ENCODE data around the gene GATB.

Gene GATB

GRCh38 chr4:151673908-151674520, 86.8 kb downstream of the GATB start:
- H3K4me3 ChIP-seq (ENCODE audit: low read depth, low read length), result no peak overlapping the region
- TF ChIP-seq POLR2A (IDR thresholded peaks at IDR 0.05; ENCODE audit: extremely low read depth, insufficient read length) (no peak), CTCF (IDR thresholded peaks at IDR 0.05; ENCODE audit: low read depth, low read length) (no peak), MYC (IDR thresholded peaks at IDR 0.05; ENCODE audit: low read depth, low read length) (no peak)
- TF ChIP-seq, protein P1, sequence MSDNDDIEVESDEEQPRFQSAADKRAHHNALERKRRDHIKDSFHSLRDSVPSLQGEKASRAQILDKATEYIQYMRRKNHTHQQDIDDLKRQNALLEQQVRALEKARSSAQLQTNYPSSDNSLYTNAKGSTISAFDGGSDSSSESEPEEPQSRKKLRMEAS (IDR thresholded peaks at IDR 0.05; ENCODE audit: low read depth, low read length), result no peak

DNA sequence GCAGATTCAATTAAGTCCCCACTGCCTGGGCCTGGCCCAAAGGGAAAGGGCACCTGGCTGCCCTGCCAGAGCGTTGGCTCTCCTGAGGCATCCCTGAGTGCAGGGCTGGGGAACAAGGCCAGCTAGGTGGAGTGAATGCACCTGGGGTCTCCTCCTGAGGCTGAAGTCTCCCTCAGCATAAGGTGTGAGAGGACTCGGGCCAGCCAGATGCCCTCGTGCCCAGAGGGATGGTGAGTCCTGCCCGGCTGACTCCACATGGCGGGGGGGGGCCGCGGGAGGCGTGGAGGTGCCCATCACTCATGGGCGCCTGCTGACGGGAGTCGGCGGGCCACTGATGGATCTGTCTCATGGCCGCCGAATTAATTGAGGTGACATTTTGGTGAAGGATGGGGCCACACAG, 87.8 kb downstream of the GATB start:
- TF ChIP-seq, protein P1 (IDR thresholded peaks at IDR 0.05; ENCODE audit: low read depth, low read length), result no peak
- TF ChIP-seq POLR2A (IDR thresholded peaks at IDR 0.05; ENCODE audit: extremely low read depth, insufficient read length) (no peak), CTCF (IDR thresholded peaks at IDR 0.05; ENCODE audit: low read depth, low read length) (no peak), MYC (IDR thresholded peaks at IDR 0.05; ENCODE audit: low read depth, low read length) (no peak)
- DNase-seq (ENCODE audit: low read depth), result no peak
- no peak overlapping the region for H3K4me3 ChIP-seq (ENCODE audit: low read depth, low read length)

More at GRCh38 chr4:151673908-151674520, 86.8 kb downstream of the GATB start:
- DNase-seq (ENCODE audit: low read depth), result no peak

GRCh38 chr4:151671541-151672059, 89.2 kb downstream of the GATB start:
- no peak for DNase-seq (ENCODE audit: low read depth)
- TF ChIP-seq MYC (IDR thresholded peaks at IDR 0.05; ENCODE audit: low read depth, low read length), result no peak
- TF ChIP-seq, protein P1 (IDR thresholded peaks at IDR 0.05; ENCODE audit: low read depth, low read length), result no peak
- no peak for TF ChIP-seq CTCF (IDR thresholded peaks at IDR 0.05; ENCODE audit: low read depth, low read length)
- TF ChIP-seq POLR2A (IDR thresholded peaks at IDR 0.05; ENCODE audit: extremely low read depth, insufficient read length), result no peak
- H3K4me3 ChIP-seq (ENCODE audit: low read depth, low read length), result no peak overlapping the region

GRCh38 chr4:151670843-151671242, 90.0 kb downstream of the GATB start:
- TF ChIP-seq MYC (IDR thresholded peaks at IDR 0.05; ENCODE audit: low read depth, low read length) (no peak), CTCF (IDR thresholded peaks at IDR 0.05; ENCODE audit: low read depth, low read length) (no peak), POLR2A (IDR thresholded peaks at IDR 0.05; ENCODE audit: extremely low read depth, insufficient read length) (no peak)
- TF ChIP-seq, protein P1 (IDR thresholded peaks at IDR 0.05; ENCODE audit: low read depth, low read length), result no peak
- no peak for DNase-seq (ENCODE audit: low read depth)
- H3K4me3 ChIP-seq (ENCODE audit: low read depth, low read length), result no peak overlapping the region

- no peak overlapping the region for H3K4me3 ChIP-seq (ENCODE audit: low read depth, low read length)
- TF ChIP-seq MYC (IDR thresholded peaks at IDR 0.05; ENCODE audit: low read depth, low read length) (no peak), CTCF (IDR thresholded peaks at IDR 0.05; ENCODE audit: low read depth, low read length) (no peak), POLR2A (IDR thresholded peaks at IDR 0.05; ENCODE audit: extremely low read depth, insufficient read length) (no peak)
- TF ChIP-seq, protein P1 (IDR thresholded peaks at IDR 0.05; ENCODE audit: low read depth, low read length), result no peak
- DNase-seq (ENCODE audit: low read depth), result no peak
These were observed 90.8 kb downstream of the GATB start for GRCh38 chr4:151669990-151670389.

Data from NB4 (cell line).